HepG2 (cell line): ENCODE measurements around the gene FAM162A. TPM values are rescaled to one million over a fixed set of nuclear protein-coding genes. Genes with fewer than 3 reads are reported as not detected.
A peak's percentile ranks its signal among the peaks of the same experiment; 100 is the strongest.

Source experiments
- CSRNP1 ChIP-seq: sonication (generic); formaldehyde crosslinking; IDR thresholded peaks from 2 replicates; pipeline ENCODE4 v1.8.1; 2023; ENCODE audit warnings: mild to moderate bottlenecking, missing genetic modification reagents
- ETV5 ChIP-seq: IDR thresholded peaks from 2 replicates; pipeline ENCODE4 v1.6.1; 2018; ENCODE audit warnings: missing biosample characterization, missing genetic modification reagents, inconsistent platforms, borderline replicate concordance
- HOMEZ ChIP-seq: IDR thresholded peaks from 2 replicates; pipeline ENCODE4 v1.6.1; 2016; ENCODE audit warnings: low read depth
- RCOR2 ChIP-seq: IDR thresholded peaks from 2 replicates; pipeline ENCODE4 v1.6.1; 2016; ENCODE audit warnings: missing biosample characterization, missing genetic modification reagents
- WIZ ChIP-seq: sonication (generic); formaldehyde crosslinking; IDR thresholded peaks from 2 replicates; pipeline ENCODE4 v1.5.1; 2020; ENCODE audit warnings: mild to moderate bottlenecking, missing genetic modification reagents
- ZBTB4 ChIP-seq: sonication (generic); formaldehyde crosslinking; IDR thresholded peaks from 2 replicates; pipeline ENCODE4 v1.4.0; 2020; ENCODE audit warnings: missing genetic modification reagents, mild to moderate bottlenecking, borderline replicate concordance
- ZNF225 ChIP-seq: sonication (generic); formaldehyde crosslinking; IDR thresholded peaks from 2 replicates; pipeline ENCODE4 v1.4.0; 2020; ENCODE audit warnings: mild to moderate bottlenecking, missing genetic modification reagents
- ZNF589 ChIP-seq: sonication (generic); formaldehyde crosslinking; conservative IDR thresholded peaks from 2 replicates; pipeline ENCODE4 v1.8.0; 2022; ENCODE audit warnings: mild to moderate bottlenecking, moderate library complexity, missing genetic modification reagents
- ZNF891 ChIP-seq: sonication (generic); formaldehyde crosslinking; IDR thresholded peaks from 2 replicates; pipeline ENCODE4 v1.5.0; 2020; ENCODE audit warnings: mild to moderate bottlenecking, missing genetic modification reagents
- ZSCAN5A ChIP-seq: sonication (generic); formaldehyde crosslinking; IDR thresholded peaks from 2 replicates; pipeline ENCODE4 v1.8.0; 2022; ENCODE audit warnings: mild to moderate bottlenecking, missing genetic modification reagents, borderline replicate concordance
- polyA plus RNA-seq, 8 experiments: library from polyadenylated mRNA; depleted of rRNA in 3 of 8; stranded (reverse) in 7 of 8; unstranded in 1 of 8; fragments of >200 nt; fragmentation: Illumina TruSeq in 4 of 8; extraction: Trizol in 4 of 8; gene quantifications; 2 replicates each; pipeline versions ENCODE4 v1.2.1 to v1.2.3, GENCODE V29; 2011 to 2016; ENCODE audit warnings: low read depth in 4 of 8, missing spikeins in 1 of 8, mixed read lengths in 1 of 8; ENCODE audit not compliant: insufficient read depth in 1 of 8
- total RNA-seq, 5 experiments: library from RNA; depleted of rRNA; stranded (reverse); fragments of >200 nt; fragmentation: Illumina TruSeq; extraction: Trizol; gene quantifications; 2 replicates each; pipeline ENCODE4 v1.2.3, GENCODE V29; 2016; ENCODE audit warnings: low read depth in 1 of 5
- TF ChIP-seq, protein P1 (sequence below): sonication (generic); formaldehyde crosslinking; IDR thresholded peaks from 2 replicates; pipeline ENCODE4 v1.4.0; 2020; ENCODE audit warnings: missing genetic modification reagents
- TF ChIP-seq, protein P2 (sequence below): sonication (generic); formaldehyde crosslinking; IDR thresholded peaks from 2 replicates; pipeline ENCODE4 v1.8.0; 2022; ENCODE audit warnings: mild to moderate bottlenecking, missing genetic modification reagents, moderate library complexity

The FAM162A gene
- total and polyA plus RNA-seq, 2 of the 13 experiments (the other 11 are each of a cell fraction or from before 2014, with no cell fraction given) = 115 to 155 TPM

- TF ChIP-seq, protein P1, sequence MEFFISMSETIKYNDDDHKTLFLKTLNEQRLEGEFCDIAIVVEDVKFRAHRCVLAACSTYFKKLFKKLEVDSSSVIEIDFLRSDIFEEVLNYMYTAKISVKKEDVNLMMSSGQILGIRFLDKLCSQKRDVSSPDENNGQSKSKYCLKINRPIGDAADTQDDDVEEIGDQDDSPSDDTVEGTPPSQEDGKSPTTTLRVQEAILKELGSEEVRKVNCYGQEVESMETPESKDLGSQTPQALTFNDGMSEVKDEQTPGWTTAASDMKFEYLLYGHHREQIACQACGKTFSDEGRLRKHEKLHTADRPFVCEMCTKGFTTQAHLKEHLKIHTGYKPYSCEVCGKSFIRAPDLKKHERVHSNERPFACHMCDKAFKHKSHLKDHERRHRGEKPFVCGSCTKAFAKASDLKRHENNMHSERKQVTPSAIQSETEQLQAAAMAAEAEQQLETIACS (CRISPR knock-in tag) = no peak
- TF ChIP-seq ETV5 (CRISPR knock-in tag) (peak; percentile 80), WIZ (CRISPR knock-in tag) (no peak), ZBTB4 (CRISPR knock-in tag) (peak; percentile 63; the same call in 1 of the 2 replicates), CSRNP1 (CRISPR knock-in tag) (peak; percentile 63), HOMEZ (CRISPR knock-in tag) (no peak), ZNF589 (CRISPR knock-in tag) (no peak), RCOR2 (CRISPR knock-in tag) (no peak; the same call in 1 of the 2 replicates), ZNF225 (CRISPR knock-in tag) (no peak; the same call in 1 of the 2 replicates), ZSCAN5A (CRISPR knock-in tag) (no peak), ZNF891 (CRISPR knock-in tag) (peak; percentile 83; the same call in 1 of the 2 replicates)
- TF ChIP-seq, protein P2, sequence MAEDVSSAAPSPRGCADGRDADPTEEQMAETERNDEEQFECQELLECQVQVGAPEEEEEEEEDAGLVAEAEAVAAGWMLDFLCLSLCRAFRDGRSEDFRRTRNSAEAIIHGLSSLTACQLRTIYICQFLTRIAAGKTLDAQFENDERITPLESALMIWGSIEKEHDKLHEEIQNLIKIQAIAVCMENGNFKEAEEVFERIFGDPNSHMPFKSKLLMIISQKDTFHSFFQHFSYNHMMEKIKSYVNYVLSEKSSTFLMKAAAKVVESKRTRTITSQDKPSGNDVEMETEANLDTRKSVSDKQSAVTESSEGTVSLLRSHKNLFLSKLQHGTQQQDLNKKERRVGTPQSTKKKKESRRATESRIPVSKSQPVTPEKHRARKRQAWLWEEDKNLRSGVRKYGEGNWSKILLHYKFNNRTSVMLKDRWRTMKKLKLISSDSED (CRISPR knock-in tag) = no peak
Observed at GRCh38 chr3:122415762-122416654, 32.0 kb downstream of the FAM162A start, which contains the start of gene WDR5B (continued).
